Measurements from ENCODE around the gene TSSK6.

GRCh38 chr19:19547674-19548336 lies 32.5 kb upstream of the TSSK6 start:
- no peak for TF ChIP-seq SUZ12 (IDR thresholded peaks at IDR 0.05; ENCODE audit: extremely low read depth, insufficient read depth, insufficient read length)
- TF ChIP-seq YY1 (IDR thresholded peaks at IDR 0.05; ENCODE audit: insufficient read depth, insufficient read length), result no peak
- no peak for TF ChIP-seq ZNF274 (IDR thresholded peaks at IDR 0.05; ENCODE audit: low read depth, low read length)
